HepG2 (cell line): ENCODE results near the gene GPR82.

Experiments used
- EHMT2 ChIP-seq: fragments of 200-600 bp; sonication (generic); IDR thresholded peaks from 2 replicates; pipeline ENCODE4 v1.7.0; 2017; ENCODE audit warnings: antibody characterized with exemption, low read depth, low read length, borderline replicate concordance
- EZH2 ChIP-seq: conservative IDR thresholded peaks from 2 replicates; pipeline ENCODE4 v1.6.1; 2012; ENCODE audit warnings: mild to moderate bottlenecking, low read depth, low read length, moderate library complexity
- HOXA7 ChIP-seq: sonication (generic); formaldehyde crosslinking; IDR thresholded peaks from 2 replicates; pipeline ENCODE4 v1.8.1; 2022; ENCODE audit warnings: mild to moderate bottlenecking, missing genetic modification reagents, moderate library complexity
- SSRP1 ChIP-seq: IDR thresholded peaks from 2 replicates; pipeline ENCODE4 v1.6.1; 2016; ENCODE audit warnings: control low read depth
- ZC3H4 ChIP-seq: sonication (generic); formaldehyde crosslinking; IDR thresholded peaks from 2 replicates; pipeline ENCODE4 v1.4.0; 2020; ENCODE audit warnings: missing genetic modification reagents, borderline replicate concordance
- TF ChIP-seq, protein P1 (sequence below): sonication (generic); formaldehyde crosslinking; IDR thresholded peaks from 2 replicates; pipeline ENCODE4 v1.5.0; 2020; ENCODE audit warnings: mild to moderate bottlenecking, missing genetic modification reagents, moderate library complexity

DNA sequence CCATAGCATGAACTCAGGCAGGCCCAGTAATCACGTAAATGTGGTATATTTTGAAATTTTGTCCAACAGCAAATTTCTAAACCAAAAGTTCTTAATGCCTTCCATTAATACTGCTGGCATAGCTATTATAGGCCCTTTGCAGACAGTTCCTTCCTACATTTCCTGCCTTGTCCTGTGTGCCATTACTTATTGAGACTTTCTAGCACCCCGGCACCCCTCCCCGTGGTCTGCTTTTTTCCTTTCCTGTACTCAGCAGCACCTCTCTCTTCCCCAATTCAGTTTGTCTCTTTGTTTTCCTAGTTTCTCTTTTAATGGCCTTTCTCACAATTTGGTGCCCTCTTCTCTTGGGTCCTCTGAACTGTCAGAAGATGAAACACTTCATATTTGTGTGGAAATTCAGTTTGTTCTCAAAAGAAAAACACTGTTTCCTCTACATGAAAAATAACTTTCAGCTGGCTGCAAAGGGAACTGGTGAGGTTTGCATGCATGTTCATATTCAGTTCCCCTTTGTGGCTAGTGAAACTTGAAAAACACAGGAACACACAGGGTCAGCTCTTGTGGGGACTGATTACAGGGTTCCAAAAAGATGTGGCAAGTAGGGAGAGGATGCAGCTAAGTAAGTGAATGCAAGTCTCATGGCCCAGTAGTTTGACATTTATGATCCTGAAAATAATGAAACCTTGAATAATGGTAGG is 18.2 kb upstream of the GPR82 start:
- no peak for TF ChIP-seq EZH2
- TF ChIP-seq EHMT2: no peak
- TF ChIP-seq HOXA7 (CRISPR knock-in tag): no peak
- TF ChIP-seq, protein P1, sequence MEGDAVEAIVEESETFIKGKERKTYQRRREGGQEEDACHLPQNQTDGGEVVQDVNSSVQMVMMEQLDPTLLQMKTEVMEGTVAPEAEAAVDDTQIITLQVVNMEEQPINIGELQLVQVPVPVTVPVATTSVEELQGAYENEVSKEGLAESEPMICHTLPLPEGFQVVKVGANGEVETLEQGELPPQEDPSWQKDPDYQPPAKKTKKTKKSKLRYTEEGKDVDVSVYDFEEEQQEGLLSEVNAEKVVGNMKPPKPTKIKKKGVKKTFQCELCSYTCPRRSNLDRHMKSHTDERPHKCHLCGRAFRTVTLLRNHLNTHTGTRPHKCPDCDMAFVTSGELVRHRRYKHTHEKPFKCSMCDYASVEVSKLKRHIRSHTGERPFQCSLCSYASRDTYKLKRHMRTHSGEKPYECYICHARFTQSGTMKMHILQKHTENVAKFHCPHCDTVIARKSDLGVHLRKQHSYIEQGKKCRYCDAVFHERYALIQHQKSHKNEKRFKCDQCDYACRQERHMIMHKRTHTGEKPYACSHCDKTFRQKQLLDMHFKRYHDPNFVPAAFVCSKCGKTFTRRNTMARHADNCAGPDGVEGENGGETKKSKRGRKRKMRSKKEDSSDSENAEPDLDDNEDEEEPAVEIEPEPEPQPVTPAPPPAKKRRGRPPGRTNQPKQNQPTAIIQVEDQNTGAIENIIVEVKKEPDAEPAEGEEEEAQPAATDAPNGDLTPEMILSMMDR: no peak
- no peak for TF ChIP-seq SSRP1 (CRISPR knock-in tag)
- TF ChIP-seq ZC3H4: no peak
